ENCODE results near the gene TCEANC2.
"Not testable (repeated sequence)": the region's sequence is repeated elsewhere in the genome, so short reads cannot be mapped to it uniquely, and the experiment has no call there.

The TCEANC2 gene

GRCh38 chr1:54096877-54097240 is 43.5 kb downstream of the TCEANC2 start:
- in situ Hi-C loops (cut with MboI; ENCODE audit: low pct_unique_long_range_greater_than_20kb, low sequenced_read_pairs, unreplicated experiment) = no loop called here
- DNase-seq (ENCODE audit: low spot score) = no peak
- TF ChIP-seq CTCF (IDR thresholded peaks at IDR 0.05; ENCODE audit: extremely low read depth, insufficient read depth, missing control alignments) = no peak

- no peak for DNase-seq (ENCODE audit: low spot score)
- TF ChIP-seq CTCF (IDR thresholded peaks at IDR 0.05; ENCODE audit: extremely low read depth, insufficient read depth, missing control alignments) = no peak
- in situ Hi-C loops (cut with MboI; ENCODE audit: low pct_unique_long_range_greater_than_20kb, low sequenced_read_pairs, unreplicated experiment) = no loop called here
These were observed 45.7 kb downstream of the TCEANC2 start for GRCh38 chr1:54099061-54099610.

GRCh38 chr1:54100500-54100899 is 47.1 kb downstream of the TCEANC2 start:
- in situ Hi-C loops (cut with MboI; ENCODE audit: low pct_unique_long_range_greater_than_20kb, low sequenced_read_pairs, unreplicated experiment) = loop anchor here (25.0 kb wide), 1 partner anchor 387 kb away; no protein-coding TSS in a partner anchor
- TF ChIP-seq CTCF (IDR thresholded peaks at IDR 0.05; ENCODE audit: extremely low read depth, insufficient read depth, missing control alignments) = no peak
- DNase-seq (ENCODE audit: low spot score) = no peak

GRCh38 chr1:54103414-54103813 is 50.0 kb downstream of the TCEANC2 start:
- in situ Hi-C loops (cut with MboI; ENCODE audit: low pct_unique_long_range_greater_than_20kb, low sequenced_read_pairs, unreplicated experiment) = loop anchor here (25.0 kb wide), 1 partner anchor 384 kb away; no protein-coding TSS in a partner anchor
- DNase-seq (ENCODE audit: low spot score) = no peak
- no peak for TF ChIP-seq CTCF (IDR thresholded peaks at IDR 0.05; ENCODE audit: extremely low read depth, insufficient read depth, missing control alignments)

- in situ Hi-C loops (cut with MboI; ENCODE audit: low pct_unique_long_range_greater_than_20kb, low sequenced_read_pairs, unreplicated experiment) = loop anchor here (25.0 kb wide), 1 partner anchor 383 kb away; no protein-coding TSS in a partner anchor
- DNase-seq (ENCODE audit: low spot score) = not testable (repeated sequence)
These were observed 51.2 kb downstream of the TCEANC2 start for GRCh38 chr1:54104613-54105012.

GRCh38 chr1:54105080-54105479 is 51.7 kb downstream of the TCEANC2 start:
- in situ Hi-C loops (cut with MboI; ENCODE audit: low pct_unique_long_range_greater_than_20kb, low sequenced_read_pairs, unreplicated experiment) = loop anchor here (25.0 kb wide), 1 partner anchor 382 kb away; no protein-coding TSS in a partner anchor

More at GRCh38 chr1:54105080-54105479, 51.7 kb downstream of the TCEANC2 start:
- TF ChIP-seq CTCF (IDR thresholded peaks at IDR 0.05; ENCODE audit: extremely low read depth, insufficient read depth, missing control alignments) = no peak
- DNase-seq (ENCODE audit: low spot score) = no peak
